ENCODE measurements around the gene LAMA4. TPM values are rescaled to one million over a fixed set of nuclear protein-coding genes. Genes with fewer than 3 reads are reported as not detected.

LAMA4 gene
- total RNA-seq, 1 experiment from 2014 or later = 11.9 TPM

DNA sequence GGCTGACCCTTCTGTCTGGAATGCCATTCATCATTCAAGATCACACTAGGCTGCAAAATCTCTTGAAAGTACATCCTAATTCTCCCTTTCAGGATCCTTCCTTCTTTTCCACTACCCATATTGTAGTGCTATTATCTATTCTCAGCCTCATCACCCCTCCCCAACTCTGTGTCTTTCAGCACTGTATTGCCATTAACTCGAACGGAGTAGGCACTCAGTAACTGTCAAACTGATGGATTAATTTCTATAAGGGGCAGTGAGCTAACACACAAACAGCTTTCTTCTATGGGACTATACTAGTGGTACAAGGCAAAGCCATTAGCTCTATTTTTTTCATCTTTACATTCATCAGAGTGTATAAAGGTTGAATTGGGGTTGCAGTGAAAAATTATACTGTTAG, 46.6 kb downstream of the LAMA4 start:
- intact Hi-C loops (cut with micrococcal nuclease; ENCODE audit: unreplicated experiment) (no loop called here), in situ Hi-C loops (cut with HindIII; ENCODE audit: low pct_unique_long_range_greater_than_20kb, low sequenced_read_pairs) (no loop called here)
- Histone ChIP-seq H3K27ac (ENCODE audit: low read length) (no peak overlapping the region), H3K4me1 (ENCODE audit: control insufficient read depth, insufficient read depth, low read length) (peaks cover 27% of the 10 kb centered on the region), H3K27me3 (ENCODE audit: control insufficient read depth, insufficient read depth, low read length) (no peaks in the 10 kb centered on the region), H3K9me3 (ENCODE audit: control insufficient read depth, insufficient read depth, low read depth, low read length) (no peaks in the 10 kb centered on the region; the same call in 1 of the 2 replicates), H3K36me3 (ENCODE audit: control insufficient read depth, insufficient read depth, low read length) (no peaks in the 10 kb centered on the region), H3K4me3 (ENCODE audit: low read depth in 2 of 2, low read length in 2 of 2) (no peak overlapping the region)
- ATAC-seq = no peak
- POLR2A ChIA-PET = no interaction called here
- CTCF ChIA-PET = no interaction called here
- TF ChIP-seq POLR2AphosphoS5 (IDR thresholded peaks at IDR 0.05; ENCODE audit: low read depth, low read length) = no peak
- TF ChIP-seq TCF7L2 (IDR thresholded peaks at IDR 0.05; ENCODE audit: low read depth, low read length) = no peak
- TF ChIP-seq, protein P1, sequence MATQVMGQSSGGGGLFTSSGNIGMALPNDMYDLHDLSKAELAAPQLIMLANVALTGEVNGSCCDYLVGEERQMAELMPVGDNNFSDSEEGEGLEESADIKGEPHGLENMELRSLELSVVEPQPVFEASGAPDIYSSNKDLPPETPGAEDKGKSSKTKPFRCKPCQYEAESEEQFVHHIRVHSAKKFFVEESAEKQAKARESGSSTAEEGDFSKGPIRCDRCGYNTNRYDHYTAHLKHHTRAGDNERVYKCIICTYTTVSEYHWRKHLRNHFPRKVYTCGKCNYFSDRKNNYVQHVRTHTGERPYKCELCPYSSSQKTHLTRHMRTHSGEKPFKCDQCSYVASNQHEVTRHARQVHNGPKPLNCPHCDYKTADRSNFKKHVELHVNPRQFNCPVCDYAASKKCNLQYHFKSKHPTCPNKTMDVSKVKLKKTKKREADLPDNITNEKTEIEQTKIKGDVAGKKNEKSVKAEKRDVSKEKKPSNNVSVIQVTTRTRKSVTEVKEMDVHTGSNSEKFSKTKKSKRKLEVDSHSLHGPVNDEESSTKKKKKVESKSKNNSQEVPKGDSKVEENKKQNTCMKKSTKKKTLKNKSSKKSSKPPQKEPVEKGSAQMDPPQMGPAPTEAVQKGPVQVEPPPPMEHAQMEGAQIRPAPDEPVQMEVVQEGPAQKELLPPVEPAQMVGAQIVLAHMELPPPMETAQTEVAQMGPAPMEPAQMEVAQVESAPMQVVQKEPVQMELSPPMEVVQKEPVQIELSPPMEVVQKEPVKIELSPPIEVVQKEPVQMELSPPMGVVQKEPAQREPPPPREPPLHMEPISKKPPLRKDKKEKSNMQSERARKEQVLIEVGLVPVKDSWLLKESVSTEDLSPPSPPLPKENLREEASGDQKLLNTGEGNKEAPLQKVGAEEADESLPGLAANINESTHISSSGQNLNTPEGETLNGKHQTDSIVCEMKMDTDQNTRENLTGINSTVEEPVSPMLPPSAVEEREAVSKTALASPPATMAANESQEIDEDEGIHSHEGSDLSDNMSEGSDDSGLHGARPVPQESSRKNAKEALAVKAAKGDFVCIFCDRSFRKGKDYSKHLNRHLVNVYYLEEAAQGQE (IDR thresholded peaks at IDR 0.05; ENCODE audit: insufficient read depth in 1 of 2, low read depth in 2 of 2, low read length in 1 of 2) = no peak
- TF ChIP-seq SIN3A (IDR thresholded peaks at IDR 0.05; ENCODE audit: borderline replicate concordance, insufficient read depth, low read depth, low read length) = no peak
- TF ChIP-seq, protein P2, sequence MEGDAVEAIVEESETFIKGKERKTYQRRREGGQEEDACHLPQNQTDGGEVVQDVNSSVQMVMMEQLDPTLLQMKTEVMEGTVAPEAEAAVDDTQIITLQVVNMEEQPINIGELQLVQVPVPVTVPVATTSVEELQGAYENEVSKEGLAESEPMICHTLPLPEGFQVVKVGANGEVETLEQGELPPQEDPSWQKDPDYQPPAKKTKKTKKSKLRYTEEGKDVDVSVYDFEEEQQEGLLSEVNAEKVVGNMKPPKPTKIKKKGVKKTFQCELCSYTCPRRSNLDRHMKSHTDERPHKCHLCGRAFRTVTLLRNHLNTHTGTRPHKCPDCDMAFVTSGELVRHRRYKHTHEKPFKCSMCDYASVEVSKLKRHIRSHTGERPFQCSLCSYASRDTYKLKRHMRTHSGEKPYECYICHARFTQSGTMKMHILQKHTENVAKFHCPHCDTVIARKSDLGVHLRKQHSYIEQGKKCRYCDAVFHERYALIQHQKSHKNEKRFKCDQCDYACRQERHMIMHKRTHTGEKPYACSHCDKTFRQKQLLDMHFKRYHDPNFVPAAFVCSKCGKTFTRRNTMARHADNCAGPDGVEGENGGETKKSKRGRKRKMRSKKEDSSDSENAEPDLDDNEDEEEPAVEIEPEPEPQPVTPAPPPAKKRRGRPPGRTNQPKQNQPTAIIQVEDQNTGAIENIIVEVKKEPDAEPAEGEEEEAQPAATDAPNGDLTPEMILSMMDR (IDR thresholded peaks at IDR 0.05) = no peak
- no peak for DNase-seq (ENCODE audit: low read depth, low spot score)
- no TSS peak for BruUV-seq (replicated peaks)

DNA sequence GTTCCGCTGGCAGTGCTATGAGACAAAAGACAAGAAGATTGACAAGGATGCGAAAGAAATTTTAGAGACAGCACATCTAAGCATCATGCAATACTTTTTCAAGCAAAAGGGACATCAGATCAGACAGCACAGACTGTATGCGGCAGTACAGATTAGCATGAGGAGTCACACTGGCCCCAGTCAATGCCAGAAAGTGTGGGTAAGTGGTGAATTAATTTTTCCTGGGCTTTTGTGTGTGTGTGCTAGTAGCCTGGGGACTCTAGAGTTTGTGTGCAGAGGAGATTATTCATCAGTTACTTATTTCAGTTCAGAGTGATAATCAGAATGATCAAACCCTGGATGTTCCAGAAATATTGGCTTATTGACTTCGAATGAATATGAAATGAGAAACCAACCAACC, 47.2 kb downstream of the LAMA4 start:
- H3K27ac ChIP-seq (ENCODE audit: low read length) = no peak overlapping the region; the same call in 1 of the 2 replicates
- BruUV-seq (replicated peaks) = no TSS peak

More for the DNA sequence above, 47.2 kb downstream of the LAMA4 start:
- CTCF ChIA-PET = no interaction called here
- POLR2A ChIA-PET = no interaction called here
- no peaks in the 10 kb centered on the region for H3K27me3 ChIP-seq (ENCODE audit: control insufficient read depth, insufficient read depth, low read length)
- ATAC-seq = no peak
- peaks cover 34% of the 10 kb centered on the region for H3K4me1 ChIP-seq (ENCODE audit: control insufficient read depth, insufficient read depth, low read length)
- no peak for TF ChIP-seq POLR2AphosphoS5 (IDR thresholded peaks at IDR 0.05; ENCODE audit: low read depth, low read length)
- TF ChIP-seq TCF7L2 (IDR thresholded peaks at IDR 0.05; ENCODE audit: low read depth, low read length) = no peak
- TF ChIP-seq, protein P2 (IDR thresholded peaks at IDR 0.05) = no peak
- no peak for TF ChIP-seq SIN3A (IDR thresholded peaks at IDR 0.05; ENCODE audit: borderline replicate concordance, insufficient read depth, low read depth, low read length)
- H3K4me3 ChIP-seq (ENCODE audit: low read depth in 2 of 2, low read length in 2 of 2) = no peak overlapping the region
- intact Hi-C loops (cut with micrococcal nuclease; ENCODE audit: unreplicated experiment) = no loop called here
- no peaks in the 10 kb centered on the region; the same call in 1 of the 2 replicates for H3K9me3 ChIP-seq (ENCODE audit: control insufficient read depth, insufficient read depth, low read depth, low read length)
- in situ Hi-C loops (cut with HindIII; ENCODE audit: low pct_unique_long_range_greater_than_20kb, low sequenced_read_pairs) = no loop called here
- no peak for DNase-seq (ENCODE audit: low read depth, low spot score)
- no peaks in the 10 kb centered on the region for H3K36me3 ChIP-seq (ENCODE audit: control insufficient read depth, insufficient read depth, low read length)

All from Panc1 (cell line).